Cardiac muscle cell (in vitro differentiated cells and primary cell): ENCODE measurements around the gene PRKAG2. TPM values are rescaled to one million over a fixed set of nuclear protein-coding genes. Genes with fewer than 3 reads are reported as not detected.
A peak's percentile ranks its signal among the peaks of the same experiment; 100 is the strongest.

Experiments used
- DNase-seq, 2 donors: peaks; one replicate each; pipeline versions ENCODE4 v3.0.0 to v3.0.0-alpha.2; 2010 to 2017; ENCODE audit warnings: low read depth in 1 of 2, low spot score in 1 of 2
- H3K27ac ChIP-seq: fragments of 200-600 bp; sonication (generic); 2 replicates; pipeline ENCODE4 v1.5.1; 2016
- H3K27me3 ChIP-seq: fragments of 200-600 bp; sonication (generic); 2 replicates; pipeline ENCODE4 v1.6.0; 2016; ENCODE audit warnings: control low read depth
- H3K36me3 ChIP-seq: fragments of 200-600 bp; sonication (generic); 2 replicates; pipeline ENCODE4 v1.5.1; 2016; ENCODE audit warnings: control low read depth
- H3K4me1 ChIP-seq: fragments of 200-600 bp; sonication (generic); 2 replicates; pipeline ENCODE4 v1.8.1; 2017; ENCODE audit warnings: low read depth, mild to moderate bottlenecking, mixed run types
- H3K4me3 ChIP-seq: fragments of 200-600 bp; sonication (generic); 2 replicates; pipeline ENCODE4 v1.5.1; 2016; ENCODE audit warnings: mild to moderate bottlenecking
- H3K9me3 ChIP-seq: fragments of 200-600 bp; sonication (generic); 2 replicates; pipeline ENCODE4 v1.5.1; 2017; ENCODE audit warnings: low read depth, mild to moderate bottlenecking, control low read depth
- CTCF ChIP-seq: IDR thresholded peaks from 2 replicates; pipeline ENCODE4 v1.5.1; 2012; ENCODE audit warnings: low read depth, mild to moderate bottlenecking, low read length
- polyA plus RNA-seq: library from polyadenylated mRNA; unstranded; fragments of >200 nt; fragmentation: Nextera tagmentation; extraction: Ambion mirVana; gene quantifications from 2 replicates; pipeline ENCODE4 v1.2.1, GENCODE V29; 2016
- total RNA-seq: library from RNA; depleted of rRNA; stranded (reverse); fragments of >200 nt; gene quantifications from 2 replicates; pipeline ENCODE4 v1.2.3, GENCODE V29; 2016

Gene PRKAG2
- total and polyA plus RNA-seq, 2 experiments from 2014 or later = 43.4 to 85.3 TPM

GRCh38 chr7:151663382-151664100, 213.4 kb downstream of the PRKAG2 start:
- TF ChIP-seq CTCF = no peak
- peak overlapping the region; percentile 96 for H3K27ac ChIP-seq
- DNase-seq = peak in 1 of 2 donors; percentile 72
- H3K27me3 ChIP-seq = no peaks in the 10 kb centered on the region
- peaks cover 42% of the 10 kb centered on the region for H3K4me1 ChIP-seq
- H3K36me3 ChIP-seq = no peaks in the 10 kb centered on the region
- no peak overlapping the region for H3K4me3 ChIP-seq
- H3K9me3 ChIP-seq = no peaks in the 10 kb centered on the region

GRCh38 chr7:151662251-151662826, 214.6 kb downstream of the PRKAG2 start:
- no peak for DNase-seq
- no peak overlapping the region for H3K4me3 ChIP-seq
- no peaks in the 10 kb centered on the region for H3K27me3 ChIP-seq
- no peak for TF ChIP-seq CTCF
- H3K4me1 ChIP-seq = peaks cover 38% of the 10 kb centered on the region
- no peaks in the 10 kb centered on the region for H3K36me3 ChIP-seq
- no peaks in the 10 kb centered on the region for H3K9me3 ChIP-seq
- no peak overlapping the region for H3K27ac ChIP-seq

- TF ChIP-seq CTCF = no peak
- Histone ChIP-seq H3K9me3 (no peaks in the 10 kb centered on the region), H3K4me1 (peaks cover 30% of the 10 kb centered on the region), H3K27ac (no peak overlapping the region), H3K4me3 (no peak overlapping the region), H3K27me3 (no peaks in the 10 kb centered on the region), H3K36me3 (no peaks in the 10 kb centered on the region)
- no peak for DNase-seq
These were observed 215.3 kb downstream of the PRKAG2 start for GRCh38 chr7:151661587-151661986.

GRCh38 chr7:151660141-151660540, 216.8 kb downstream of the PRKAG2 start:
- DNase-seq = no peak
- peaks cover 16% of the 10 kb centered on the region for H3K4me1 ChIP-seq
- no peaks in the 10 kb centered on the region for H3K36me3 ChIP-seq
- TF ChIP-seq CTCF = no peak
- H3K27ac ChIP-seq = no peak overlapping the region
- no peaks in the 10 kb centered on the region for H3K27me3 ChIP-seq
- no peaks in the 10 kb centered on the region for H3K9me3 ChIP-seq
- H3K4me3 ChIP-seq = no peak overlapping the region

- DNase-seq = no peak
- no peak for TF ChIP-seq CTCF
- no peaks in the 10 kb centered on the region for H3K36me3 ChIP-seq
These were observed 217.7 kb downstream of the PRKAG2 start for GRCh38 chr7:151659219-151659618.

More at GRCh38 chr7:151659219-151659618, 217.7 kb downstream of the PRKAG2 start:
- H3K9me3 ChIP-seq = no peaks in the 10 kb centered on the region
- no peaks in the 10 kb centered on the region for H3K27me3 ChIP-seq
- H3K4me3 ChIP-seq = no peak overlapping the region
- peaks cover 7% of the 10 kb centered on the region for H3K4me1 ChIP-seq
- no peak overlapping the region for H3K27ac ChIP-seq
